A673 (cell line): ENCODE data around the gene CCDC24. TPM values are rescaled to one million over a fixed set of nuclear protein-coding genes. Genes with fewer than 3 reads are reported as not detected.
A peak's percentile ranks its signal among the peaks of the same experiment; 100 is the strongest.

Experiments
- BruUV-seq: library from RNA; stranded (reverse); fragments of 400-500 nt; replicated peaks from 2 replicates; lab custom pipeline; 2021; lab: Mats Ljungman, UMichigan
- CTCF ChIA-PET: fragments of 300-600 bp; sonication (Branson Sonifier 250); formaldehyde crosslinking; loops from one replicate; lab custom pipeline; 2022; ENCODE audit warnings: antibody characterized with exemption; lab: Charles Lee
- POLR2A ChIA-PET: fragments of 300-600 bp; sonication (Branson Sonifier 250); formaldehyde crosslinking; loops from one replicate; lab custom pipeline; 2022; ENCODE audit warnings: antibody characterized with exemption; ENCODE audit not compliant: low non-redundant PET; lab: Charles Lee
- DNase-seq: peaks from one replicate; pipeline ENCODE4 v3.0.0-alpha.2; 2015; ENCODE audit warnings: low spot score
- H3K27ac ChIP-seq: fragments of 200-600 bp; sonication (generic); 2 replicates; pipeline ENCODE4 v1.5.1; 2016; ENCODE audit warnings: mixed run types, low read depth, mild to moderate bottlenecking, mixed read lengths, antibody characterized with exemption, low read length; ENCODE audit not compliant: poor library complexity, severe bottlenecking
- H3K27me3 ChIP-seq: fragments of 200-600 bp; sonication (generic); replicated peaks from 2 replicates; pipeline ENCODE4 v1.6.1; 2017; ENCODE audit warnings: mixed run types, low read depth, mild to moderate bottlenecking, mixed read lengths, antibody characterized with exemption, low read length; ENCODE audit not compliant: insufficient read depth, poor library complexity
- H3K36me3 ChIP-seq: fragments of 200-600 bp; sonication (generic); 2 replicates; pipeline ENCODE4 v1.6.1; 2016; ENCODE audit warnings: mixed run types, mild to moderate bottlenecking, mixed read lengths, antibody characterized with exemption, low read length; ENCODE audit not compliant: insufficient read depth, poor library complexity, severe bottlenecking
- H3K4me1 ChIP-seq: fragments of 200-600 bp; sonication (generic); 2 replicates; pipeline ENCODE4 v1.6.1; 2017; ENCODE audit warnings: mixed run types, mild to moderate bottlenecking, mixed read lengths, antibody characterized with exemption, low read length; ENCODE audit not compliant: insufficient read depth, poor library complexity, severe bottlenecking
- H3K4me3 ChIP-seq: fragments of 200-600 bp; sonication (generic); 2 replicates; pipeline ENCODE4 v1.5.1; 2016; ENCODE audit warnings: low read depth, mixed run types, mild to moderate bottlenecking, mixed read lengths, low read length; ENCODE audit not compliant: poor library complexity, severe bottlenecking
- H3K9me3 ChIP-seq: fragments of 200-600 bp; sonication (generic); 2 replicates; pipeline ENCODE4 v1.6.1; 2016; ENCODE audit warnings: mixed run types, low read depth, mild to moderate bottlenecking, mixed read lengths, antibody characterized with exemption, low read length; ENCODE audit not compliant: poor library complexity, severe bottlenecking
- CTCF ChIP-seq: fragments of 300-800, 200-600 bp; sonication (generic); conservative IDR thresholded peaks from 2 replicates; pipeline ENCODE4 v1.5.1; 2017; ENCODE audit warnings: low read depth, mild to moderate bottlenecking, antibody characterized with exemption, low read length, moderate library complexity, mixed read lengths
- EZH2 ChIP-seq: fragments of 200-600 bp; sonication (generic); IDR thresholded peaks from 2 replicates; pipeline ENCODE4 v1.6.1; 2017; ENCODE audit warnings: borderline replicate concordance, low read depth, mild to moderate bottlenecking, mixed read lengths, antibody characterized with exemption, low read length; ENCODE audit not compliant: poor library complexity, severe bottlenecking
- intact Hi-C: fragments of 100-400 bp; cut with micrococcal nuclease; formaldehyde crosslinking; loops from one replicate; pipeline ENCODE4 v1.10.0; 2022; ENCODE audit not compliant: unreplicated experiment
- total RNA-seq: library from RNA; stranded (reverse); gene quantifications from 2 replicates; pipeline ENCODE4 v1.2.3, GENCODE V29; 2021

The CCDC24 gene
- total RNA-seq, 1 experiment from 2014 or later: 5.6 TPM

GRCh38 chr1:44025816-44026215 is 34.4 kb downstream of the CCDC24 start:
- Histone ChIP-seq H3K27me3 (no peaks in the 10 kb centered on the region), H3K27ac (no peak overlapping the region), H3K4me1 (peaks cover 3% of the 10 kb centered on the region), H3K9me3 (no peaks in the 10 kb centered on the region), H3K36me3 (peaks cover 3% of the 10 kb centered on the region), H3K4me3 (no peak overlapping the region)
- DNase-seq: no peak
- BruUV-seq: no TSS peak
- intact Hi-C loops: no loop called here
- no peak for TF ChIP-seq EZH2
- no peak for TF ChIP-seq CTCF
- ChIA-PET CTCF (no interaction called here), POLR2A (no interaction called here)

GRCh38 chr1:44027320-44027719 is 35.9 kb downstream of the CCDC24 start:
- ChIA-PET POLR2A (no interaction called here), CTCF (interaction anchor here (0.8 kb wide), 1 partner anchor 20 kb away, joined by 4 read pairs; no protein-coding TSS in a partner anchor)
- no peaks in the 10 kb centered on the region for H3K9me3 ChIP-seq
- peaks cover 11% of the 10 kb centered on the region for H3K4me1 ChIP-seq
- intact Hi-C loops: no loop called here
- TF ChIP-seq EZH2: no peak
- TF ChIP-seq CTCF: no peak
- H3K27ac ChIP-seq: no peak overlapping the region
- peaks cover 3% of the 10 kb centered on the region for H3K36me3 ChIP-seq
- BruUV-seq: no TSS peak
- no peak for DNase-seq
- no peaks in the 10 kb centered on the region for H3K27me3 ChIP-seq
- no peak overlapping the region for H3K4me3 ChIP-seq

- Histone ChIP-seq H3K4me3 (peak overlapping the region; percentile 91), H3K27ac (peak overlapping the region; percentile 90), H3K9me3 (no peaks in the 10 kb centered on the region), H3K36me3 (no peaks in the 10 kb centered on the region), H3K4me1 (peaks cover 11% of the 10 kb centered on the region), H3K27me3 (no peaks in the 10 kb centered on the region)
- ChIA-PET CTCF (no interaction called here), POLR2A (no interaction called here)
- DNase-seq: no peak
- TF ChIP-seq EZH2 (no peak), CTCF (no peak)
- intact Hi-C loops: no loop called here
- BruUV-seq: TSS peak; percentile 28
Observed at GRCh38 chr1:44029260-44029910, 38.0 kb downstream of the CCDC24 start.
